T-cell (primary cell): ENCODE results near the gene FAM185A. TPM values are rescaled to one million over a fixed set of nuclear protein-coding genes. Genes with fewer than 3 reads are reported as not detected.
A peak's percentile ranks its signal among the peaks of the same experiment; 100 is the strongest.
"Not testable (repeated sequence)": the region's sequence is repeated elsewhere in the genome, so short reads cannot be mapped to it uniquely, and the experiment has no call there.

Experiments
- ATAC-seq, 4 experiments: fragments of 200-7000 bp in 3 of 4; fragments of 150-1000 bp in 1 of 4; cut with Tn5 transposase; replicated peaks in 1 of 4; 1 replicate in 3 of 4; 2 replicates in 1 of 4; pipeline ENCODE4 v1.10.0; 2021; ENCODE audit warnings: moderate library complexity in 3 of 4, mild to moderate bottlenecking in 2 of 4, moderate number of reproducible peaks in 1 of 4
- CTCF ChIA-PET, 2 donors: fragments of 300-600 bp; sonication (Branson Sonifier 250); formaldehyde crosslinking; loops; one replicate each; lab custom pipeline; 2022; ENCODE audit warnings: antibody characterized with exemption in 2 of 2; lab: Charles Lee
- POLR2A ChIA-PET, 2 donors: fragments of 300-600 bp; sonication (Branson Sonifier 250); formaldehyde crosslinking; loops; one replicate each; lab custom pipeline; 2022; ENCODE audit warnings: antibody characterized with exemption in 2 of 2; lab: Charles Lee
- DNase-seq, 35 experiments: peaks; one replicate each; pipeline versions ENCODE4 v3.0.0 to v3.0.0-alpha.2; 2013 to 2023
- H3K27ac ChIP-seq: one replicate; pipeline ENCODE4 v1.5.1; 2013; ENCODE audit warnings: low read length
- H3K27me3 ChIP-seq, 2 experiments: replicated peaks in 1 of 2; 1 replicate in 1 of 2; 2 replicates in 1 of 2; pipeline versions ENCODE4 v1.6.1 to v1.7.0; 2013; ENCODE audit warnings: low read length in 1 of 2, mixed read lengths in 1 of 2; ENCODE audit not compliant: control insufficient read depth in 2 of 2, insufficient read depth in 2 of 2; ENCODE audit errors: extremely low read depth in 1 of 2
- H3K36me3 ChIP-seq, 2 donors: 1 replicate in 1 of 2; 2 replicates in 1 of 2; pipeline versions ENCODE4 v1.6.1 to v1.7.0; 2013; ENCODE audit warnings: low read length in 1 of 2; ENCODE audit not compliant: control insufficient read depth in 2 of 2, insufficient read depth in 1 of 2; ENCODE audit errors: extremely low read depth in 1 of 2
- H3K4me1 ChIP-seq, 2 experiments: 1 replicate in 1 of 2; 2 replicates in 1 of 2; pipeline versions ENCODE4 v1.6.1 to v1.7.0; 2013; ENCODE audit warnings: low read length in 2 of 2, mixed read lengths in 1 of 2; ENCODE audit not compliant: insufficient read depth in 2 of 2, control insufficient read depth in 1 of 2; ENCODE audit errors: extremely low read depth in 1 of 2
- H3K4me3 ChIP-seq, 2 donors: 1 replicate in 1 of 2; 2 replicates in 1 of 2; pipeline versions ENCODE4 v1.5.1 to v1.7.0; 2013; ENCODE audit warnings: mild to moderate bottlenecking in 2 of 2, low read length in 1 of 2, moderate library complexity in 1 of 2; ENCODE audit not compliant: control insufficient read depth in 1 of 2; ENCODE audit errors: extremely low read depth in 1 of 2
- H3K9me3 ChIP-seq: 2 replicates; pipeline ENCODE4 v1.7.0; 2013
- H3K27ac Mint-ChIP-seq, 2 donors: one replicate each; pipeline ENCODE4 v1.8.0; 2020 to 2021; ENCODE audit warnings: mild to moderate bottlenecking in 2 of 2, mixed read lengths in 2 of 2
- H3K27me3 Mint-ChIP-seq, 2 donors: one replicate each; pipeline ENCODE4 v1.8.0; 2021 to 2022; ENCODE audit warnings: mixed read lengths in 2 of 2
- H3K36me3 Mint-ChIP-seq: one replicate; pipeline ENCODE4 v1.8.0; 2021; ENCODE audit warnings: mixed read lengths
- H3K4me1 Mint-ChIP-seq, 3 donors: one replicate each; pipeline ENCODE4 v1.8.0; 2020 to 2022; ENCODE audit warnings: mixed read lengths in 3 of 3, mild to moderate bottlenecking in 1 of 3
- H3K4me3 Mint-ChIP-seq, 3 donors: one replicate each; pipeline ENCODE4 v1.8.0; 2020 to 2022; ENCODE audit warnings: mild to moderate bottlenecking in 3 of 3, mixed read lengths in 3 of 3, moderate library complexity in 3 of 3
- H3K9me3 Mint-ChIP-seq, 3 donors: one replicate each; pipeline ENCODE4 v1.8.0; 2020 to 2022; ENCODE audit warnings: mixed read lengths in 3 of 3
- WGBS: methylation state at CpG from one replicate; pipeline ENCODE4 v1.1.5; 2013; ENCODE audit warnings: missing lambda C conversion rate; ENCODE audit not compliant: insufficient coverage; 5-methylcytosine and 5-hydroxymethylcytosine counted together
- total RNA-seq, 35 experiments: library from RNA in 6 of 35; stranded (reverse) in 6 of 35; fragments of 120-200 nt in 1 of 35; gene quantifications; one replicate each; pipeline versions ENCODE4 v1.2.1 to v1.2.4 and lab custom pipeline; 2013 to 2026

The FAM185A gene
- total RNA-seq, 5 donors from 2014 or later (not counting 1 experiment from before 2014, with no cell fraction given) = 6.4 to 15.7 (median 8.7) TPM

- H3K27me3 ChIP-seq, H3K27me3 Mint-ChIP-seq, H3K27ac ChIP-seq, H3K36me3 Mint-ChIP-seq, CTCF ChIA-PET, POLR2A ChIA-PET, H3K4me1 ChIP-seq, ATAC-seq, H3K9me3 ChIP-seq, DNase-seq, H3K36me3 ChIP-seq, H3K9me3 Mint-ChIP-seq: not testable (repeated sequence)
- H3K4me3 ChIP-seq = peak overlapping the region; percentile 72 to 83
- Mint-ChIP-seq H3K27ac (peak overlapping the region in 1 of 2 donors; percentile 11), H3K4me3 (peak overlapping the region; percentile 70 to 86 (median 77)), H3K4me1 (peaks cover 14 to 16% (median 15%) of the 10 kb centered on the region in 3 donors)
- WGBS = 36% methylated on average over 4 of the region's 26 CpGs
Measured at GRCh38 chr7:102749445-102749786, 617 bp downstream of the FAM185A start.

- POLR2A ChIA-PET = interaction anchor here (0.6 kb wide), 4 partner anchors 83 to 688 kb away, joined by 3 to 12 read pairs (median 4); no protein-coding TSS in a partner anchor
- not testable (repeated sequence) for DNase-seq
Measured at GRCh38 chr7:102758227-102758626, 9.4 kb downstream of the FAM185A start.

DNA sequence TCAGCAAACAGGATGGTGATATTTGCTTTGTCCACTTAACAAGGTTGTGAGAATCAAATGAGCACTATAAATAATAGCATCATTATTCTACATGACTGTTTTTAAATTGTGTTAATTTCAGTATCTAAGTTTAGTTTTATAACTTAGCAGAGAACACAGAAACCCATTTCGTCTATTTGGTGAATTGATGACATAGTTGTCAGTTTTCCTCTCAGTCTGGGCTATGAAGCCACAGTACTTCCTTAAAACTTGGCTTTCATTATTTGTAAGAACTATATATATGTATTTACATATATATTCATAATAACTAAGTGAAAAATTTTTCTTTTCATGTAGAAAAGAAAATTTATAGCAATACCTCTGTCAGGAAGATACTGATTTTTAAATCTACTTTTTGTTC is 11.1 kb downstream of the FAM185A start:
- CTCF ChIA-PET = interaction anchor here in 1 of 2 donors (0.6 kb wide), 1 partner anchor 302 kb away, joined by 4 read pairs; no protein-coding TSS in a partner anchor
- H3K9me3 Mint-ChIP-seq, H3K4me3 Mint-ChIP-seq, H3K36me3 ChIP-seq, H3K27ac ChIP-seq, H3K27me3 Mint-ChIP-seq, H3K27ac Mint-ChIP-seq, ATAC-seq, H3K4me3 ChIP-seq, DNase-seq, POLR2A ChIA-PET, H3K4me1 ChIP-seq, H3K27me3 ChIP-seq, H3K9me3 ChIP-seq, H3K36me3 Mint-ChIP-seq, H3K4me1 Mint-ChIP-seq: not testable (repeated sequence)
- WGBS = no CpG with 5 or more reads among the region's 1 CpG

More at GRCh38 chr7:102758227-102758626, 9.4 kb downstream of the FAM185A start:
- not testable (repeated sequence) for H3K9me3 ChIP-seq, H3K36me3 Mint-ChIP-seq, ATAC-seq, H3K27ac ChIP-seq, H3K9me3 Mint-ChIP-seq, H3K4me3 Mint-ChIP-seq, H3K4me1 Mint-ChIP-seq, H3K27ac Mint-ChIP-seq, H3K36me3 ChIP-seq, H3K27me3 ChIP-seq, H3K27me3 Mint-ChIP-seq, H3K4me1 ChIP-seq, H3K4me3 ChIP-seq
- no CpG with 5 or more reads among the region's 1 CpG for WGBS
- CTCF ChIA-PET = interaction anchor here (0.6 to 1.6 kb wide), 14 partner anchors 10 to 658 kb away, joined by 3 to 20 read pairs (median 6); partner anchors contain the start of genes FAM185A (in 1 of the 2) and PRKRIP1 (in 1 of the 2)

GRCh38 chr7:102761234-102761633 is 12.4 kb downstream of the FAM185A start:
- H3K4me3 Mint-ChIP-seq, H3K9me3 Mint-ChIP-seq, CTCF ChIA-PET, H3K27me3 ChIP-seq, H3K27ac Mint-ChIP-seq, H3K9me3 ChIP-seq, H3K4me1 ChIP-seq, H3K27me3 Mint-ChIP-seq, H3K27ac ChIP-seq, POLR2A ChIA-PET, H3K36me3 Mint-ChIP-seq, ATAC-seq, H3K4me1 Mint-ChIP-seq, DNase-seq, H3K36me3 ChIP-seq, H3K4me3 ChIP-seq: not testable (repeated sequence)
- WGBS = no CpG with 5 or more reads among the region's 1 CpG

- CTCF ChIA-PET = not testable (repeated sequence)
Measured at GRCh38 chr7:102763295-102763905, 14.6 kb downstream of the FAM185A start.

DNA sequence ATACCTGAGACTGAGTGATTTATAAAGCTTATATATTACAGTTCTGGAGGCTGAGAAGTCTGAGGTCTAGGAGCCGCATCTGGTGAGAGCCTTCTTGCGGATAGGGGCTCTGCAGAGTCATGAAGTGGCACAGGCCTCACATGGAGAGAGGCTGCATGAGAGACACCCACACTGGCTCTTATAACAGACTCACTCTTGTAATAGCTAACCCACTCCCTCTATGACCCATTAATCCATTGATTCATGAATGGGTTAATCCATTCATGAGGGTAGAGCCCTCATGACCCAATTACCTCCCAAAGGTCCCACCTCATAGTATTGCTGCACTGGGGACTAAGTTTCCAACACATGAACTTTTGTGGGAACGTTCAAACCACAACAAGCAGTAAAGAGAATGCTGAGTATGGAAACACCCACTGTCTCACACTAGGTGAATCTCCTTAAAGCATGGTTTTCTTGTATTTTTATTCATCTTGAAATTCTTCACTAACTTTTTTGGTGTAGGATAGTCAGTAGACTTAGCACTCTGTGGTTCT is 20.9 kb downstream of the FAM185A start:
- H3K4me1 Mint-ChIP-seq, H3K4me1 ChIP-seq, H3K9me3 Mint-ChIP-seq, H3K36me3 ChIP-seq, H3K4me3 Mint-ChIP-seq, H3K27ac ChIP-seq, H3K27me3 ChIP-seq, H3K27me3 Mint-ChIP-seq, DNase-seq, H3K4me3 ChIP-seq, H3K27ac Mint-ChIP-seq, ATAC-seq, H3K9me3 ChIP-seq, POLR2A ChIA-PET, H3K36me3 Mint-ChIP-seq, CTCF ChIA-PET: not testable (repeated sequence)
- WGBS = no CpG with 5 or more reads among the region's 3 CpGs

More at GRCh38 chr7:102763295-102763905, 14.6 kb downstream of the FAM185A start:
- H3K27ac ChIP-seq, H3K9me3 Mint-ChIP-seq, H3K27ac Mint-ChIP-seq, ATAC-seq, H3K4me1 ChIP-seq, POLR2A ChIA-PET, H3K27me3 Mint-ChIP-seq, DNase-seq, H3K4me3 Mint-ChIP-seq, H3K9me3 ChIP-seq, H3K36me3 ChIP-seq, H3K27me3 ChIP-seq, H3K4me1 Mint-ChIP-seq, H3K36me3 Mint-ChIP-seq, H3K4me3 ChIP-seq: not testable (repeated sequence)
- WGBS = 90% methylated on average over 2 of the region's 6 CpGs
